GM10266 (cell line): ENCODE measurements around the gene CHCHD6.

ENCODE experiments used
- DNase-seq: peaks from one replicate; pipeline ENCODE4 v3.0.0; 2012; ENCODE audit errors: extremely low spot score
- CTCF ChIP-seq: IDR thresholded peaks from 2 replicates; pipeline ENCODE4 v1.5.1; 2012; ENCODE audit warnings: mild to moderate bottlenecking, low read depth; ENCODE audit not compliant: control insufficient read depth, insufficient read depth; ENCODE audit errors: missing control alignments

CHCHD6 gene

GRCh38 chr3:126957776-126958637 lies 254.0 kb downstream of the CHCHD6 start:
- no peak for DNase-seq
- TF ChIP-seq CTCF = no peak

GRCh38 chr3:126958638-126959085 lies 254.6 kb downstream of the CHCHD6 start:
- no peak for TF ChIP-seq CTCF
- no peak for DNase-seq

- no peak for TF ChIP-seq CTCF
- no peak for DNase-seq
Measured at GRCh38 chr3:126959136-126959920, 255.3 kb downstream of the CHCHD6 start.

GRCh38 chr3:126959921-126960603 lies 256.0 kb downstream of the CHCHD6 start:
- TF ChIP-seq CTCF = no peak
- DNase-seq = no peak

GRCh38 chr3:126960604-126960995 lies 256.6 kb downstream of the CHCHD6 start:
- no peak for TF ChIP-seq CTCF
- no peak for DNase-seq

GRCh38 chr3:126961191-126961790 lies 257.3 kb downstream of the CHCHD6 start:
- DNase-seq = no peak
- no peak for TF ChIP-seq CTCF
